Neural cell (in vitro differentiated cells): ENCODE measurements around the gene TUBB1. TPM values are rescaled to one million over a fixed set of nuclear protein-coding genes. Genes with fewer than 3 reads are reported as not detected.

ENCODE experiments used
- H2AFZ ChIP-seq: fragments of 200-600, 300-800 bp; sonication (generic), shearing (Covaris generic); 2 replicates; pipeline ENCODE4 v1.6.0; 2014; ENCODE audit warnings: low read depth, mild to moderate bottlenecking, antibody characterized with exemption, low read length, moderate library complexity
- H3F3A ChIP-seq: fragments of 200-600 bp; shearing (Covaris generic); 2 replicates; pipeline ENCODE4 v1.6.1; 2016; ENCODE audit warnings: mild to moderate bottlenecking, moderate library complexity, mixed read lengths, antibody characterized with exemption, low read length; ENCODE audit not compliant: insufficient read depth, poor library complexity, severe bottlenecking
- H3K27ac ChIP-seq: fragments of 200-600, 300-800 bp; sonication (generic), shearing (Covaris generic); 2 replicates; pipeline ENCODE4 v1.5.1; 2014; ENCODE audit warnings: mild to moderate bottlenecking, low read length, moderate library complexity
- H3K27me3 ChIP-seq: fragments of 300-800, 200-600 bp; sonication (generic), shearing (Covaris generic); 2 replicates; pipeline ENCODE4 v1.6.0; 2014; ENCODE audit warnings: mild to moderate bottlenecking, low read depth, low read length, moderate library complexity; ENCODE audit not compliant: insufficient read depth
- H3K36me3 ChIP-seq: fragments of 300-800, 200-600 bp; sonication (generic), shearing (Covaris generic); 2 replicates; pipeline ENCODE4 v1.5.1; 2014; ENCODE audit warnings: mild to moderate bottlenecking, antibody characterized with exemption, low read length, moderate library complexity; ENCODE audit not compliant: insufficient read depth
- H3K4me2 ChIP-seq: fragments of 300-800, 200-600 bp; sonication (generic), shearing (Covaris generic); 2 replicates; pipeline ENCODE4 v1.6.0; 2014; ENCODE audit warnings: mild to moderate bottlenecking, low read length
- H3K4me3 ChIP-seq: fragments of 300-800, 200-600 bp; sonication (generic), shearing (Covaris generic); 2 replicates; pipeline ENCODE4 v1.5.1; 2014; ENCODE audit warnings: mild to moderate bottlenecking, low read length, moderate library complexity
- H3K79me2 ChIP-seq: fragments of 200-600 bp; shearing (Covaris generic); replicated peaks from 2 replicates; pipeline ENCODE4 v1.6.0; 2014; ENCODE audit warnings: mild to moderate bottlenecking, low read length, moderate library complexity; ENCODE audit not compliant: insufficient read depth
- H3K9ac ChIP-seq: fragments of 300-800, 200-600 bp; sonication (generic), shearing (Covaris generic); 2 replicates; pipeline ENCODE4 v1.6.1; 2016; ENCODE audit warnings: mild to moderate bottlenecking, low read length, mixed read lengths
- H3K9me2 ChIP-seq: fragments of 200-600 bp; shearing (Covaris generic); 2 replicates; pipeline ENCODE4 v1.6.1; 2016; ENCODE audit warnings: mild to moderate bottlenecking, low read length, mixed read lengths; ENCODE audit not compliant: insufficient read depth
- H3K9me3 ChIP-seq: fragments of 200-600, 300-800 bp; sonication (generic), shearing (Covaris generic); 2 replicates; pipeline ENCODE4 v1.6.1; 2016; ENCODE audit warnings: mild to moderate bottlenecking, mixed run types, low read length, moderate library complexity, mixed read lengths
- H4K20me1 ChIP-seq: fragments of 200-600 bp; shearing (Covaris generic); 2 replicates; pipeline ENCODE4 v1.6.1; 2016; ENCODE audit warnings: mild to moderate bottlenecking, mixed run types; ENCODE audit not compliant: insufficient read depth
- CTCF ChIP-seq: fragments of 450-650 bp; IDR thresholded peaks from 2 replicates; pipeline ENCODE4 v1.5.1; 2014; ENCODE audit warnings: antibody characterized with exemption, mild to moderate bottlenecking, moderate library complexity; ENCODE audit not compliant: poor library complexity, severe bottlenecking
- EP300 ChIP-seq: fragments of 450-650 bp; conservative IDR thresholded peaks from 2 replicates; pipeline ENCODE4 v1.6.1; 2014; ENCODE audit warnings: antibody characterized with exemption, mild to moderate bottlenecking, moderate library complexity; ENCODE audit not compliant: poor library complexity, severe bottlenecking
- EZH2 ChIP-seq: fragments of 200-600, 300-800 bp; shearing (Covaris generic), sonication (generic); IDR thresholded peaks from 2 replicates; pipeline ENCODE4 v1.6.1; 2014; ENCODE audit warnings: antibody characterized with exemption, low read length, borderline replicate concordance, mild to moderate bottlenecking; ENCODE audit not compliant: insufficient read depth, poor library complexity, severe bottlenecking
- MXI1 ChIP-seq: fragments of 450-650 bp; conservative IDR thresholded peaks from 2 replicates; pipeline ENCODE4 v1.6.1; 2014; ENCODE audit warnings: antibody characterized with exemption, mild to moderate bottlenecking; ENCODE audit not compliant: poor library complexity, severe bottlenecking
- POLR2AphosphoS5 ChIP-seq: IDR thresholded peaks from 2 replicates; pipeline ENCODE4 v1.6.1; 2012
- RAD21 ChIP-seq: fragments of 450-650 bp; conservative IDR thresholded peaks from 2 replicates; pipeline ENCODE4 v1.6.1; 2014; ENCODE audit warnings: antibody characterized with exemption, mild to moderate bottlenecking, moderate library complexity
- REST ChIP-seq: IDR thresholded peaks from 2 replicates; pipeline ENCODE4 v1.6.1; 2012; ENCODE audit warnings: borderline replicate concordance
- SMC3 ChIP-seq: fragments of 450-650 bp; conservative IDR thresholded peaks from 2 replicates; pipeline ENCODE4 v1.6.1; 2014; ENCODE audit warnings: antibody characterized with exemption, mild to moderate bottlenecking, moderate library complexity; ENCODE audit not compliant: poor library complexity
- TAF1 ChIP-seq: IDR thresholded peaks from 2 replicates; pipeline ENCODE4 v1.6.1; 2012; ENCODE audit warnings: low read depth
- polyA plus RNA-seq: library from polyadenylated mRNA; depleted of rRNA; stranded (reverse); fragments of >200 nt; gene quantifications from 2 replicates; pipeline ENCODE4 v1.2.3, GENCODE V29; 2014

Gene TUBB1
- polyA plus RNA-seq, 1 donor from 2014 or later = not detected

- H3K27me3 ChIP-seq = no peaks in the 10 kb centered on the region
- H4K20me1 ChIP-seq = no peaks in the 10 kb centered on the region
- H3K4me3 ChIP-seq = no peak overlapping the region
- H3K79me2 ChIP-seq = no peaks in the 10 kb centered on the region
- no peaks in the 10 kb centered on the region for H3F3A ChIP-seq
- H3K9ac ChIP-seq = no peak overlapping the region
- no peak overlapping the region for H3K27ac ChIP-seq
- no peaks in the 10 kb centered on the region for H3K36me3 ChIP-seq
- H3K9me2 ChIP-seq = no peaks in the 10 kb centered on the region
- H2AFZ ChIP-seq = no peak overlapping the region
- H3K4me2 ChIP-seq = no peak overlapping the region
- no peak for TF ChIP-seq POLR2AphosphoS5
- TF ChIP-seq CTCF = no peak
- TF ChIP-seq RAD21 = no peak
- TF ChIP-seq EZH2 = no peak
- no peak for TF ChIP-seq SMC3
- no peak for TF ChIP-seq MXI1
- no peak for TF ChIP-seq REST
- no peak for TF ChIP-seq TAF1
- no peak for TF ChIP-seq EP300
- no peaks in the 10 kb centered on the region for H3K9me3 ChIP-seq
Observed at GRCh38 chr20:59015812-59016711, 3.2 kb upstream of the TUBB1 start.

- H3K9me2 ChIP-seq = no peaks in the 10 kb centered on the region
- H3K9me3 ChIP-seq = no peaks in the 10 kb centered on the region
- no peak for TF ChIP-seq EZH2
- TF ChIP-seq REST = no peak
- no peak for TF ChIP-seq SMC3
- TF ChIP-seq POLR2AphosphoS5 = no peak
- no peak for TF ChIP-seq TAF1
- TF ChIP-seq CTCF = no peak
- TF ChIP-seq MXI1 = no peak
- no peak for TF ChIP-seq RAD21
- TF ChIP-seq EP300 = no peak
- H3F3A ChIP-seq = no peaks in the 10 kb centered on the region
- no peak overlapping the region for H3K4me3 ChIP-seq
- no peak overlapping the region for H3K4me2 ChIP-seq
- H4K20me1 ChIP-seq = no peaks in the 10 kb centered on the region
- H3K27ac ChIP-seq = no peak overlapping the region
- no peak overlapping the region for H2AFZ ChIP-seq
- H3K9ac ChIP-seq = no peak overlapping the region
- H3K36me3 ChIP-seq = no peaks in the 10 kb centered on the region
- no peaks in the 10 kb centered on the region for H3K79me2 ChIP-seq
- no peaks in the 10 kb centered on the region for H3K27me3 ChIP-seq
Observed at GRCh38 chr20:59016795-59017492, 2.3 kb upstream of the TUBB1 start.
